GM20431 (cell line): Measurements from ENCODE around the gene PGA4.
"Not testable (repeated sequence)": the region's sequence is repeated elsewhere in the genome, so short reads cannot be mapped to it uniquely, and the experiment has no call there.

ENCODE experiments used
- in situ Hi-C: fragments of 300-500 bp; cut with MseI, MboI; formaldehyde crosslinking; loops from one replicate; pipeline ENCODE4 v1.15.0; 2020; ENCODE audit warnings: low sequenced_read_pairs; ENCODE audit not compliant: unreplicated experiment

Gene PGA4

DNA sequence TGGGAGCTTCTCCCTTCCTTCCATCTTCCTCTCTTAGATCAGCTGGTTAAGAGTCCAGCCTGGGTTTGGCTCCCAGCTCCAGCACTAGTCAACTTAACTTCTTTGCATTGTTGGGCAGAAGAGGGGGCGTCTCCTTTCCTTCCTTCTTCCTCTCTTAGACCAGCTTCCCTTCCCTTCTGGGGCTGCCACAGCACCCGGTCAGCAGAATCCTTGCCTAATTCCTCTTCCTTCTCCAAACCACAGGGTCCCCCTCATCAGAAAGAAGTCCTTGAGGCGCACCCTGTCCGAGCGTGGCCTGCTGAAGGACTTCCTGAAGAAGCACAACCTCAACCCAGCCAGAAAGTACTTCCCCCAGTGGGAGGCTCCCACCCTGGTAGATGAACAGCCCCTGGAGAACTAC is 19.4 kb downstream of the PGA4 start:
- in situ Hi-C loops = not testable (repeated sequence)

DNA sequence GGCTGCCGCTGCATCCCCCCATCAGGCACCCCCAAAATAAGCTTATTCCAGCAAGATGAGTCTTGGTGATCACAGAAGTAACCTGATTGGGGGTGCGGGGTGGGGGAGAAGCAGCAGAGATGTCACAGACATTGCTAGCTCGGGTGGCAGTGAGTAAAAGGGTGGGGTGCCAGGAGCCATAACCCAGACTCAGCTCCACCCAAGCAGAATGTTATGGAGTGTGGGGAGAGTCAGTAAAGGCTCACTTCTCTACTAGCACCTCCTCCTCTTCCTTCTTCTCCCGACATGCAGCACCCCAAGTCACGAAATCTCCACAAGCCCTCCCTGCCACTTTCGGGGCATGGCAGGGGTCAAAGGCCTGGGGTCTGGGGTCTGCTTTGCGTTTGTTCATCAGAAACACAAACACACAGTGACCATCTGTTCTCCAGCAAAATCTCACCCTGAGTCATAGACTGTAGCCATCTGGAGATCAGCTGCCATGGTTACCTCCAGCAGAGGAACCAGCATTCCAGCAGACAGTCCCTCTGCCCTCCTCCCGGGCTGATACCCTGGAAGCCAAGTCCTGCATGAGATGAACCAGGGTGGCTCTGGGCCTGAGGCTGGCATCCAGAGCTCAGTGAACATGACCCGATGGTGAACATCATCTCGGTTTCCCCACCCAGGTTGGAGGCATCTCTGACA is 23.3 kb downstream of the PGA4 start:
- in situ Hi-C loops = not testable (repeated sequence)

DNA sequence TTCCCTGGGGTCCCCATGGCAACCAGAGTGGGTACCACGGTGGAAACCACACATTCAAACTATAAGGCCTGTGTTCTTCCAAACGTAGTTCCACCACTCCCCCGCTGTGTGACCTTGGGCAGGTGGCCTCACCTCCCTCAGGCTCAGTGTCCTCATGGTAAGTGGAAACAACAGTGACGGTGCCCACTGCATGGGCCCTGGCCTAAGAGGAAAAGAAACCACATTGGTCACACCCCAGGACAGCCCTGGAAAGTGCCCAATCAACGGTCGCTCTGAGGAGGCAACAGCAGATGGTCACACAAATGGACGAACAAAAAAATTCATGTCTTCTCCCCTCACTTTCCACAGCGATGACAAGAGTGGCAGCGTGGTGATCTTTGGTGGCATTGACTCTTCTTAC is 25.9 kb downstream of the PGA4 start:
- in situ Hi-C loops = not testable (repeated sequence)

DNA sequence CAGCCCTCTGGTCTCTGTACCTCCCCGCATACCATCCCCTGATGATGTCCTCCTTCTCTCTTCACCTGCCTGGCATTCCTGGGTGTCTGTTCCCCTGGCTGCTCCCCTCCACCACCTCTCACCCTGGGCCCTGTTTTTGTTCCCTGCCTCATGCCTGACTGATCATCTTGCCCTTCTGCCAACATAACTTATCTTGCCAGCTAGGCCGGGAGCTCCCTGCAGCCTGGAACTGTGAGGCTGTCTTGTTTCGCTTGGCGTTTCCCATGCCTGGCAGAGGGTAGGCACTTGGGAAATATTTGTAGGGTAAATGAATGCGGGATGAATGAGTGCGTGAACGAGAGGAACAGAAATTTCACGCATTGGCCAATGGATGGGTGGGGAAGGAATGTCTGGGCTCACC is 27.1 kb downstream of the PGA4 start:
- in situ Hi-C loops = not testable (repeated sequence)

DNA sequence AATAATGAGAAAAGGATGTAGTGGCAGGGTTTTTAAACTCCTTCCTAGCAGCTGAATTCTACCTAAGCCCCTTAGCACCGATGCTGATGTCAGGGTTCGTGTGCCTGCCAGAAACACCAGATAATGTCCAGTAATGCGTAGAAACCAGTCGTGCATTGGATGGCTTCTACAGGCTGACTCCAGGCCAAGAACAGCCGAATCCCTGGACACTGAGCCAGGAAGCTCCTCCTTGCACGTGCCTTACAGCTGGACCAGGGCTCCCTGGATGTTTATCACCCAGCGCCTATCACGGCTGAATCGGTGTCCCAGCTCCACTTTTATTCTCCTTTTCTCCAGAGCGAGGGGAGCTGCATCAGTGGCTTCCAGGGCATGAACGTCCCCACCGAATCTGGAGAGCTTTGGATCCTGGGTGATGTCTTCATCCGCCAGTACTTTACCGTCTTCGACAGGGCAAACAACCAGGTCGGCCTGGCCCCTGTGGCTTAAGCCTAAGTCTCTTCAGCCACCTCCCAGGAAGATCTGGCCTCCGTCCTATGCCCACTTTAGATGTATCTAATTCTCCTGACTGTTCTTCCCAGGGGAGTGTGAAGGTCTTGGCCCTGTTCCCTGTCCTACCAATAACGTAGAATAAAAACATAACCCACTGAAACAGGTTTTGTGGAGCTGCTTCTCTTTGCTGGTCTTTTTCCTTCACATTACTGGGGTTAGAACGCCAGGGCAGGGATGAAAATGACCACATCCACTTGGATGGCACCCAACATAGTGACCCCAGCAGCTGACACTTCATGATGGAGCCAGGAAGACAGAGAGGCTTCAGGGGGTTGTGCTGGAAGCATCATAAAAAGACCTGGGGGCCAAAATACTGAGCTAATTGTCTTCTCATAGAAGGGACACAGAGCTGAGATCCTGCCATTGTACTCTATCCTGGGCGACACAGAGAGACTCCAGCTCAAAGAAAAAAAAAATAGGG is 28.9 kb downstream of the PGA4 start:
- in situ Hi-C loops = loop anchor here (10.0 kb wide), 1 partner anchor 56 kb away; no protein-coding TSS in a partner anchor

DNA sequence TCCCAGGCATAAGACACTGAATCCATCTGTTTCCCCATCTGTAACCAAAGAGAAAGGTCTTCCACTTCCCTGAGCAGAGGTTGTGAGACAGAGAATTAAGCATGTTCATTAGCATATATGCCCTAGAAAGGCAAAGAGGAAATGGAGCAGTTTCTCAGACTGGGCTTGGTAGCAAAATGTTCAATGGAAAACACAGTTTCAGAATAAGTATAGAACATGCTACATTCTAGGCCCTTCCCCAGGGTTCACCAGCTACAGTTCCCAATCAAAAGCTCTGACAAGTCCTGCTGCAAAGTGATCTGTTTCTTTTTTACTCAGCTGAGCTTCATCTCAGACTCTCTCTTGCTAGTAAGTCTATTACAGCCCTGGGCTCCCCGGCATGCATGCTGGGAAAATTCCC is 30.2 kb downstream of the PGA4 start:
- in situ Hi-C loops = loop anchor here (10.0 kb wide), 1 partner anchor 58 kb away; no protein-coding TSS in a partner anchor

DNA sequence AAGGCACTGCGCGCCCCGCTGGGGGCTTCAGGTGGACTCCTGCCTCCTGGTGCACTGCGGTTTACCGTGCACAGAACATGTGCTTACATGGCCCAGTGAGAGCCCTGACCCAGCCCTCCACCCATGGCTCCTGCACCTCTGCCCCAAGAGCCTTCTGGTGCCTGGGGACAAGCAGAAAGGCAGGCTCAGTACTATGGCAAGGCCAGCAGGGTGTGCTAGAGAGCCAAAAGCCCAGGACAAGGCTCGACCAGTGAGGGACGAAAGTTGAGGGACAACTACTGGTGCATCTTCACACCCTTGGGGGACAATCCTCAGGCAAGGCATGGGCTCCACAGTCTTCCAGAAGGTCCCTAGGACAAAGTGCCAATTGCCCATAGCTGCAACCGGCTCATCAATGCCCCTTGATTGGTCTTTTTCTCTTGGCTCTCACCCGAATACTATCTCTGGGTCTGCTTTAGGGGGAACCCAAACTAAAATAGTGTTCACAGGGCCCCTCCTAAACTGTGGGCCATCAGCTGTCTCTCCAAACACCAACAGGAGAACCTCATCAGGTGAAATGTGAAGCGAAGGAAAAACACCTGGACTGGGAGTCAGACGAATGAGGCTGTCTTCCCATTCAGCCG is 32.4 kb downstream of the PGA4 start:
- in situ Hi-C loops = loop anchor here (10.0 kb wide), 1 partner anchor 60 kb away; no protein-coding TSS in a partner anchor

DNA sequence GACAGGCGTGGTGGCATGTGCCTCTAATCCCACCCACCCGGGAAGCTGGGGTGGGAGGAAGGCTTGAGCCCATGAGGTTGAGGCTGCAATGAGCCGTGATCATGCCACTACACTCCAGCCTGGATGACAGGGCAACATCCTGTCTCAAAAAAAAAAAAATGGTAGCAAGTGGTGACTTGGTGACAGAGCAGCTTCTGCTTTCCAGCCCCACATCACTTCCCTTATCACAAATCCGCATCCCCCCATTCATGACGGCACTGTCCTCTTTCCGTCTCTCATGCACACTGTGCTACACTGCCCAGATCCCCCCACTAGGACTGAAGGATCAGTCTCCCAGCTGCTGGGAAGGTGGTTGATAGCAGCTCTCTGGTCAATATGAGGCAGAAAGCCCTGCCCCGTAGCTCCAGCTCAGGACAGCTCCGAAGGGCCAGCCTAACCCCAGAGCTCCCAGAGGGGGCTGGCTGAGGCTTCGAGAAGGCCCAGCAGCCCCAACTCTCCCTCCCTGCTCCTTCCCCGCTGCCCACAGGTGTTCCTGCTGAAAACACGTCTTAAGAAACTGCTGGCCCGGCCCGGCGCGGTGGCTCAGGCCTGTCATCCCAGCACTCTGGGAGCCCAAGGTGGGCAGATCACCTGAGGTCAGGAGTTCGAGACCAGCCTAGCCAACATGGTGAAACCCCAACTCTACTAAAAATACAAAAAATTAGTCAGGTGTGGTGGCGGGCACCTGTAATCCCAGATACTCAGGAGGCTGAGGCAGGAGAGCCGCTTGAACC is 34.7 kb downstream of the PGA4 start:
- in situ Hi-C loops = loop anchor here (10.0 kb wide), 1 partner anchor 62 kb away; no protein-coding TSS in a partner anchor

DNA sequence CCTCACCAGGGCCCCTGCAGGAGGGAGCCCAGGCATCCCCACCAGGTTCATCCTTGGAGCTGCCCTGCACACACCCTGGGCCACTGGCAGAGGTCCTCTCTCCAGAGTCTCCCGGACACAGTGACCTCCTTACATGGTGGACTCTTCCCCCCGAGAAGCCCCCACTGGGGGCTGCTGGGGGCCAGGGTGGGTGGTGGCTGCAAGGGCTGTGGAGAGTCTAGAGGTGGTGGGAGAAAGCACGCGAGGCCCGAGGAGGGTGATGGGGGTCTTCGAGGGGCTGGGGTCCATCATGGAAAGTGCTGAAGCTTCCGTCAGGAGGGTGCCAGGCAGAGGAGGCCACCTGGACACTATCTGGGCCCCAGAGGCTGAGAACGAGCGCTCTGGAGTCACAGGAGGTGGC is 36.4 kb downstream of the PGA4 start:
- in situ Hi-C loops = loop anchor here (10.0 kb wide), 1 partner anchor 64 kb away; no protein-coding TSS in a partner anchor

DNA sequence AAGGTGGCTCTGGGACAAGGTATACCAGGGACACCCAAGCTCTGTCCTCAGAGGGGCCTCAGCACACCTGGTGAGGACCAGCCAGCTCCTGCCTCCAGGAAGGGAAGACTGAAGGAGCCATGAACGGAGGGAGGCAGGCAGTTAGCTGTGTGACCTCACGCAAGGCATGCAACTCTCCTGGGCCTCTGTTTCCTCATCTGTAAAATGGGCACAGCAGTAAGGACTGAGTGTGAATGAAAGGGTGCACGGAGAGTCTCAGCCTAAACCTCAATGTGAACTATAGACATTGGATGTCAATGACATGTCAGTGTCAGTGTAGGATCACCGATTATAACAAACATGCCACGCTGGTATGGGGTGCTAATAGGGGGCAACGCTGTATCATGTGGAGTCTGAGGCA is 37.2 kb downstream of the PGA4 start:
- in situ Hi-C loops = loop anchor here (10.0 kb wide), 1 partner anchor 65 kb away; no protein-coding TSS in a partner anchor

DNA sequence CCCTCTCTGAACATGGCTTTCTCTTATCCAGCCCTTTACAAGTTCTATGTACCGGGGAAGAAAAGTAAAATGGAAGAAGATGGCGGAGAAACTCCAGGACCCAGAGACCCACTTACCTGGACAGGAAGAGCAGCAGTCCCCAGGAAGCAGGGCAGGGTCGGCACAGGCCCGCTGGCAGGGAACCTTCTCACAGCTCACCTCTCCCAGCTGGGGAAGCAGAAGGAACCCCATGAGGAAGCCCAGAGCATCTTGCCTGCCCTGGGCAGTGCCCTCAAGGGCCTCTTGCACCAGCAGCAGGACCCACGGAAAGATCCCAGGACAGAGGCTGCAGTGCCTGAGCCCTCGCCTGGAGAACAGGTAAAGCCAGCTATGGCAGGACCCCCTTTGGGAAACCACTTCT is 42.2 kb downstream of the PGA4 start:
- in situ Hi-C loops = no loop called here

DNA sequence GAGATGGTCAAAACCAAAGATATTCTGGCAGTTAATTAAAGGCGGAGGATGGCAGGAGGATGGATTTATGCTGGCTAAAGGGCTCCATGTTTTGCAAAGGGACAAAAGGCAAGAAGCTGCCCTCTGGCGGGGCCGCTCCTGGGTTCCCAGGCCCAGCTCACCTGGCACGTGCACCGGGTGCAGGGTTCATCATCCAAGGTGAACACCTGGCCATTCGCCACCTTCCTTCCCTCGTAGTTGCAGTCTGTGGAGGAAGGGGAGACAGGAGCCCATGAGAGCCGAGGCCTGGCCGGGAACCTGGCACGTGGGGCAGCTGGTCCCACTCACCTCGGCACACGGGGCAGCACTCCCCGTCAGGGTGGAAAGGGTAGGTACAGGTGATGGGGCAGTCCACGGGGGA is 42.6 kb downstream of the PGA4 start:
- in situ Hi-C loops = no loop called here

DNA sequence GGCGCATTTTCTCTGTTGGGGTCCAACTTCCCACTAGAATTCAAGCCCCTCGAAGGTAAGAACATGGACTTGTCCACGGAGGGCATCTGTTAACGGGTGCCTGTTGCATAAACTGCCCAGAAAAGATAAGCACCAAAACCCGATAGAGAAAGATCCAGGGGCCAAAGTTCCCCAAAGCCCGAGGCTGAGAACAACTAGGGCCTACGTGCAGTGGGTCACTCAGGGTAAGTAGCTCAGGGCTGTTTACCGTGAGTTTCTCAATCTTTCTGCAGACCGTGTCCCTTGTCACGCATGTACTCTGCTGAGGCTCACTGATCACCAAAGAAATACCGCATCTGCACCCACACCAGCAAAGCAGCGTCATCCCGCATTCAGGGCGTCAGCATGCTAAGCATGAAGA is 43.2 kb downstream of the PGA4 start:
- in situ Hi-C loops = no loop called here

DNA sequence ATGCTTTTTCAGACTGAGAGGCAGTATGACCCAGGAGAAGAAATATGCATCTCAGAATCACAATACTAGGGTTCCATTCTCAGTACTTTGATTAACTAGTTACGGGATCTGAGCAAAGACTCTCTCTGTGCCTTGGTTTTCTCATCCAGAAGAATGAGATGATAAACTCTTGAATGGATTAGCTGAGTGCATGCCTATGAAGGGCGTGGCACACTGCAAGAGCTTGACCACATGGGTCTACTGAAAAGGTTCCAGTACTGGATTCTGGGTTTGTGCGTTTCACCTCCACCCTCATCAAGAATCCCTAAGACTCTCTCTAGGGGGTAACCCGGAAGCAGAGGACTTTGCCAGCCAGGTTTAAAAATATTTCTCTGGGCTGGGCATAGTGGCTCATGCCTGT is 44.5 kb downstream of the PGA4 start:
- in situ Hi-C loops = no loop called here

DNA sequence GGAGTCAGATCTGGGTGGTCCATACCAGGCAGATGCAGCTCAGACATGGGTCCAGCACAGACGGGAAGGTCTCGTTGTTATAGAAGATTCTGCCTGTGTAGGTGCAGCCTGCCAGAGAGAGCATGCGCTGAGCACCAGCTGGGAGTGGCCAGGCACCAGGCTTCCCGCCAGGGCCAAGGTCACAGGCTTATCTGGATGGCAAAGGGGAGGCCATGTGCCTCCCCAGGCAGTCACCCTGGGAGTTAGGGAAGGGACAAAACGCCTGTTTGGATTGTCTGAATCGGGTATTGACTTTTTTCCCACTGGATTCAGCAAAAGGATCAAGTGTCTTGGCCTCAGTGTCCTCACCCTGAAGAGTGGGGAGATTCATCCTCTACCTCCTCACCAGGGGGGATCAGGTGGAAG is 45.3 kb downstream of the PGA4 start:
- in situ Hi-C loops = no loop called here

DNA sequence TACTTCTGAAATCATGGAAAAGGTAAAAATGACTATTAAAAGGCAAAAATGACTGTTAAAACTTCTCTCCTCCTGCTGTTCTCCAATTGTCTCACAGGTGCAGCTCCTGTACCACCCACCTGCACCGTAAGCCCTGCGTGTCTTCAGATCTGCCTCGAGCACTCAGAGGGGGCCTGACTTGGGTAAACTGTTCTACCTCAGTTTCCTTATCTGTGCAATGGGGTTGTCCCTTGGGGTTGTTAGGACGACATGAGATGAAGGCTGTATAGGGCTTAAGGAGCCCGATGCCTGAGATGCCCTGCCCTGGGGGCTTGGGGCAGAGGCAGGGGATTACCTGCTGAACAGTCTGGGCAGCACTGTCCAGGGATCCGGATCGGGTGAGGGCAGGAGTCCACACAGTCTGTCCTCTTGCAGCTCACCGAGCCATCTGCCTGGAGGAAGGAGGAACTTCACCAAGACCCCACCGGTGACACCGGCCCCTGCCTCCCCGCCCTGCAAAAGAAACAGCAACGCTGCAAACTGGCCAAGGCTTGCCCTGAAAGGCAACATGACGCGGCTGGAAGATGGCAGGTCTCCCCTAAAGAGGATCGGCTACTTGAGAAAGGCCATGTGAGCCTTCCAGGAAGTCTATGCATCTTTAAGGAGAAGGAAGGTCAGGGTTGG is 46.6 kb downstream of the PGA4 start:
- in situ Hi-C loops = no loop called here

DNA sequence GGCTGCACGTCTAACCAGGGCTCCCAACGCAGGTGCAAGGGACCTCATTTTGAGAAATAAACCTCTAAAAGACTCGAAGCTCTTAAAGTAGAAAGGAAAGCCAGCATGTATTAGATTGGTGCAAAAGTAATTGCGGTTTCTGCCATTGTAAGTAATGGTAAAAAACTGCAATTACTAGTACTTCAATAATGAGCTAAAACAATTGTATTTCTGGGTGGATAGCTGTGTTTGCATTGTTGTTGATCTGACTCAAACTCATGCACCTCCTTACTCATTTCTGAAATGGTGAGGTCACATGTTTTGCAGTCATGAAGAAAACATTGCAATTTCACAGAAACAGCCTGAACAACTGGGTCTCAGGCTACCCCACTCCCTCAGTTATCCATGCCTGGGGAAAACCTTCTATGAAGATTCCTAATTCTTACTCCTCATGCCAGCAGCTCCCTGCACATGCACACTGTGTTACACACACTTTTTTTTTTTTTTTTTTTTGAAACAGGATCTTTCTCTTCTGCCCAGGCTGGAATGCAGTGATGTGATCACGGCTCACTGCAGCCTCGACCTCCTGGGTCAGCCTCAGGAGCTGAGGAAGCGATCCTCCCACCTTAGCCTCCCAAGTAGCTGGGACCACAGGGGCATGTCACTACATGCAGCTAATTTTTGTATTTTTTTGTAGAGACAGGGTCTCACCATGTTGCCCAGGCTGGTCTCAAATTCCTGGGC is 48.4 kb downstream of the PGA4 start:
- in situ Hi-C loops = no loop called here

DNA sequence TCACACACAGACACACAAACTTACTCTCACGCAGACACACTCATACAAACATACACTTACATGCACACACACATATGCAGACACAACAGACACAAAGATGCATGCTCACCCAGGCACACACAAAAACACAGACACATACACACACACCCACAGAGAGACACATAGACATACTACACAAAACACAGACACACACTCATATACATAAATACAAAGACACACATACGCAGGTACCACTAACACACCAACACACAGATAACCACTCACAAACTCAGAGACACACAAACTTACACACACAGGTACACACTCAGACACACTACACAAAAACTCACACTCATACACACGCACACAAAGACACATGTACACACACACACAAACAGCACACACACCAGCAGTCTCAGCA is 50.6 kb downstream of the PGA4 start:
- in situ Hi-C loops = no loop called here
